K562 (cell line): ENCODE measurements around the gene SFXN5. TPM values are rescaled to one million over a fixed set of nuclear protein-coding genes. Genes with fewer than 3 reads are reported as not detected.

Experiments
- ATAC-seq: fragments of 200-7000 bp; cut with Tn5 transposase; 3 replicates; pipeline ENCODE4 v1.9.1; 2020; ENCODE audit warnings: moderate library complexity
- BruUV-seq: library from RNA; stranded (reverse); fragments of 400-500 nt; replicated peaks from 2 replicates; lab custom pipeline; 2021; lab: Mats Ljungman, UMichigan
- CTCF ChIA-PET: fragments of 300-600 bp; formaldehyde crosslinking; extraction: SDS; loops from one replicate; lab custom pipeline; 2021; ENCODE audit warnings: low intra/inter-chr PET ratio; lab: Yijun Ruan, JAX
- POLR2A ChIA-PET: fragments of 300-600, 350-650 bp; sonication (Branson Sonifier 250); formaldehyde crosslinking; extraction: SDS; loops from one replicate; lab custom pipeline; 2021; ENCODE audit warnings: antibody characterized with exemption, inconsistent platforms; lab: Yijun Ruan, JAX
- DNase-seq, 4 experiments: peaks; one replicate each; pipeline versions ENCODE4 v3.0.0 to v3.0.0-alpha.2; 2011 to 2018; ENCODE audit warnings: low spot score in 3 of 4, mixed read lengths in 3 of 4; ENCODE audit errors: extremely low read depth in 1 of 4
- FAIRE-seq: peaks from 2 replicates; lab custom pipeline; 2011; peaks lifted over from hg19 to GRCh38; lab: Jason Lieb, UNC
- H2AFZ ChIP-seq: 2 replicates; pipeline ENCODE4 v1.6.0; 2011; ENCODE audit warnings: low read depth, low read length, control low read depth, inconsistent platforms
- H3K27ac ChIP-seq: fragments of 200-600 bp; 3 replicates; pipeline ENCODE4 v1.8.0; 2011; ENCODE audit warnings: low read depth, mild to moderate bottlenecking, control low read depth, inconsistent platforms, low read length, moderate library complexity, mixed read lengths; ENCODE audit errors: extremely low read depth
- H3K27me3 ChIP-seq, 2 experiments: fragments of 300-600 bp in 1 of 2; 2 replicates in 1 of 2; 3 replicates in 1 of 2; pipeline versions ENCODE4 v1.6.0 to v1.8.0; 2011; ENCODE audit warnings: inconsistent platforms in 2 of 2, low read length in 2 of 2, mild to moderate bottlenecking in 1 of 2, mixed read lengths in 1 of 2, moderate library complexity in 1 of 2; ENCODE audit not compliant: control insufficient read depth in 2 of 2, insufficient read depth in 2 of 2
- H3K36me3 ChIP-seq: fragments of 300-600 bp; 3 replicates; pipeline ENCODE4 v1.8.0; 2011; ENCODE audit warnings: mild to moderate bottlenecking, low read length, inconsistent platforms; ENCODE audit not compliant: control insufficient read depth, insufficient read depth
- H3K4me1 ChIP-seq, 2 experiments: fragments of 200-600 bp in 1 of 2; replicated peaks in 1 of 2; 2 replicates in 1 of 2; 3 replicates in 1 of 2; pipeline versions ENCODE4 v1.5.1 to v1.8.0; 2011; ENCODE audit warnings: inconsistent platforms in 2 of 2, low read length in 2 of 2, mild to moderate bottlenecking in 1 of 2, mixed read lengths in 1 of 2, moderate library complexity in 1 of 2; ENCODE audit not compliant: control insufficient read depth in 2 of 2, insufficient read depth in 2 of 2
- H3K4me2 ChIP-seq: 2 replicates; pipeline ENCODE4 v1.6.1; 2011; ENCODE audit warnings: low read length, control low read depth, inconsistent platforms, mixed read lengths; ENCODE audit not compliant: insufficient read depth
- H3K4me3 ChIP-seq: fragments of 200-600 bp; sonication (generic), shearing (Covaris generic); 2 replicates; pipeline ENCODE4 v1.5.1; 2016; ENCODE audit warnings: control low read depth, inconsistent platforms
- H3K79me2 ChIP-seq: fragments of 200-600 bp; 3 replicates; pipeline ENCODE4 v1.8.0; 2011; ENCODE audit warnings: low read length, inconsistent platforms; ENCODE audit not compliant: control insufficient read depth, insufficient read depth
- H3K9ac ChIP-seq, 2 experiments: 2 replicates each; pipeline versions ENCODE4 v1.6.0 to v1.6.1; 2011; ENCODE audit warnings: low read depth in 2 of 2, low read length in 2 of 2, control low read depth in 1 of 2, inconsistent platforms in 1 of 2, mild to moderate bottlenecking in 1 of 2, mixed read lengths in 1 of 2; ENCODE audit not compliant: insufficient read depth in 1 of 2
- H3K9me1 ChIP-seq: one replicate; pipeline ENCODE4 v1.6.0; 2011; ENCODE audit warnings: inconsistent platforms, mild to moderate bottlenecking, low read length, moderate library complexity; ENCODE audit not compliant: control insufficient read depth, insufficient read depth
- H3K9me3 ChIP-seq: replicated peaks from 2 replicates; pipeline ENCODE4 v1.5.1; 2011; ENCODE audit warnings: low read depth, low read length, inconsistent platforms; ENCODE audit not compliant: control insufficient read depth, insufficient read depth
- H4K20me1 ChIP-seq: replicated peaks from 2 replicates; pipeline ENCODE4 v1.6.1; 2011; ENCODE audit warnings: low read length, inconsistent platforms, mixed read lengths; ENCODE audit not compliant: control insufficient read depth, insufficient read depth
- PHF20 ChIP-seq: fragments of 450-650 bp; IDR thresholded peaks from 2 replicates; pipeline ENCODE4 v1.6.1; 2018; ENCODE audit not compliant: partially characterized antibody
- PHF21A ChIP-seq: fragments of 450-650 bp; IDR thresholded peaks from 2 replicates; pipeline ENCODE4 v1.6.1; 2017; ENCODE audit warnings: low read depth, borderline replicate concordance
- WGBS: fragments of 100-300 bp; shearing (Covaris generic); methylation state at CpG from one replicate; pipeline ENCODE4 v1.1.6; 2016; ENCODE audit warnings: low coverage, mixed read lengths; ENCODE audit not compliant: insufficient coverage; ENCODE audit errors: missing lambda C conversion rate; 5-methylcytosine and 5-hydroxymethylcytosine counted together
- in situ Hi-C: fragments of 300-500 bp; cut with MboI; formaldehyde crosslinking; loops from 4 replicates; pipeline ENCODE4 v1.15.0; 2018; ENCODE audit warnings: inconsistent platforms, mixed read lengths
- intact Hi-C: fragments of 100-400 bp; cut with micrococcal nuclease; formaldehyde crosslinking; loops from 2 replicates; pipeline ENCODE4 v1.14.2; 2022
- polyA plus RNA-seq, 8 experiments: library from polyadenylated mRNA; depleted of rRNA in 4 of 8; stranded (reverse) in 5 of 8; unstranded in 3 of 8; fragments of >200 nt; fragmentation: Nextera tagmentation in 2 of 8; fragmentation: Illumina TruSeq in 1 of 8; extraction: Ambion mirVana in 2 of 8; extraction: Trizol in 1 of 8; gene quantifications; 2 replicates each; pipeline versions ENCODE4 v1.2.1 to v1.2.3, GENCODE V29; 2011 to 2014; ENCODE audit warnings: inconsistent platforms in 1 of 8, missing spikeins in 1 of 8
- total RNA-seq, 7 experiments: library from RNA; depleted of rRNA in 6 of 7; stranded (reverse); fragments of >200 nt in 6 of 7; fragmentation: Illumina TruSeq in 2 of 7; extraction: Trizol in 2 of 7; gene quantifications; 2 replicates each; pipeline versions ENCODE4 v1.2.1 to v1.2.3, GENCODE V29; 2011 to 2021; ENCODE audit warnings: low replicate concordance in 1 of 7
- TF ChIP-seq, protein P1 (sequence below): IDR thresholded peaks from 2 replicates; pipeline ENCODE4 v1.6.1; 2014; ENCODE audit warnings: antibody characterized with exemption
- TF ChIP-seq, protein P2 (sequence below), 2 experiments: fragments of 450-650 bp; IDR thresholded peaks; 2 replicates each; pipeline ENCODE4 v1.6.1; 2016

Gene SFXN5
- total and polyA plus RNA-seq, 9 of the 15 experiments (the other 6 are each of a cell fraction or from before 2014, with no cell fraction given) = 8.3 to 22.6 (median 16.0) TPM

DNA sequence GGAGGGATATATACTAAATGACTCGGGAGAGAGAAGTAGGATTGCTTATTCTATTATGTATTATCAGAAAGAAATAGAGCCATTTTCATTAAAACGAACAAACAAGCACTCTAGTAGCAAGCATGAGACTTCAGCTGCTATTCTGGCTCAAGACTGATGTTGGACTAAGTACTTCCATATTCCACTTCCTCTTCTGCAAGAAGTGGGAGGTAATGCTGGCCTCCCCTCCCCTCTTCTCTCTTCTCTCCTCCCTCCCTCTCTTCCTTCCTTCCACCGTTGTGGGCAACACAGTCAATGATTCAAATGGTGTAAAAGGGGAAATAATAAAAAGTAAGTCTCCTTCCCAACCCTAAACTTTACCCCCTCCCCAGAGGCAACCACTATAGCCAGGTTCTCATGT lies 91.6 kb downstream of the SFXN5 start (continued):
- TF ChIP-seq, protein P1, sequence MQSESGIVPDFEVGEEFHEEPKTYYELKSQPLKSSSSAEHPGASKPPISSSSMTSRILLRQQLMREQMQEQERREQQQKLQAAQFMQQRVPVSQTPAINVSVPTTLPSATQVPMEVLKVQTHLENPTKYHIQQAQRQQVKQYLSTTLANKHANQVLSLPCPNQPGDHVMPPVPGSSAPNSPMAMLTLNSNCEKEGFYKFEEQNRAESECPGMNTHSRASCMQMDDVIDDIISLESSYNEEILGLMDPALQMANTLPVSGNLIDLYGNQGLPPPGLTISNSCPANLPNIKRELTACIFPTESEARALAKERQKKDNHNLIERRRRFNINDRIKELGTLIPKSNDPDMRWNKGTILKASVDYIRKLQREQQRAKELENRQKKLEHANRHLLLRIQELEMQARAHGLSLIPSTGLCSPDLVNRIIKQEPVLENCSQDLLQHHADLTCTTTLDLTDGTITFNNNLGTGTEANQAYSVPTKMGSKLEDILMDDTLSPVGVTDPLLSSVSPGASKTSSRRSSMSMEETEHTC = no peak
- TF ChIP-seq, protein P2, sequence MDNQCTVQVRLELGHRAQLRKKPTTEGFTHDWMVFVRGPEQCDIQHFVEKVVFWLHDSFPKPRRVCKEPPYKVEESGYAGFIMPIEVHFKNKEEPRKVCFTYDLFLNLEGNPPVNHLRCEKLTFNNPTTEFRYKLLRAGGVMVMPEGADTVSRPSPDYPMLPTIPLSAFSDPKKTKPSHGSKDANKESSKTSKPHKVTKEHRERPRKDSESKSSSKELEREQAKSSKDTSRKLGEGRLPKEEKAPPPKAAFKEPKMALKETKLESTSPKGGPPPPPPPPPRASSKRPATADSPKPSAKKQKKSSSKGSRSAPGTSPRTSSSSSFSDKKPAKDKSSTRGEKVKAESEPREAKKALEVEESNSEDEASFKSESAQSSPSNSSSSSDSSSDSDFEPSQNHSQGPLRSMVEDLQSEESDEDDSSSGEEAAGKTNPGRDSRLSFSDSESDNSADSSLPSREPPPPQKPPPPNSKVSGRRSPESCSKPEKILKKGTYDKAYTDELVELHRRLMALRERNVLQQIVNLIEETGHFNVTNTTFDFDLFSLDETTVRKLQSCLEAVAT (IDR thresholded peaks at IDR 0.05) = no peak

- Histone ChIP-seq H4K20me1 (peaks cover 14% of the 10 kb centered on the region; the same call in 1 of the 2 replicates), H3K4me2 (no peak overlapping the region), H3K4me3 (no peak overlapping the region), H3K79me2 (no peaks in the 10 kb centered on the region)
- BruUV-seq = no TSS peak
- no peak for DNase-seq
- TF ChIP-seq PHF20 = no peak
- TF ChIP-seq PHF21A = no peak
- TF ChIP-seq, all 486 proteins: peak for 0
- Histone ChIP-seq H3K27ac (no peak overlapping the region), H3K9ac (no peak overlapping the region), H2AFZ (no peak overlapping the region), H3K9me3 (no peaks in the 10 kb centered on the region), H3K9me1 (no peaks in the 10 kb centered on the region), H3K4me1 (peaks cover 0 to 5% of the 10 kb centered on the region in 2 experiments; a peak in 1 of 5 replicates), H3K27me3 (no peaks in the 10 kb centered on the region), H3K36me3 (no peaks in the 10 kb centered on the region)
- in situ Hi-C loops (no loop called here), intact Hi-C loops (no loop called here)
- POLR2A ChIA-PET = interaction anchor here (0.9 kb wide), 1 partner anchor 10 kb away, joined by 4 read pairs; no protein-coding TSS in a partner anchor
- no peak for ATAC-seq
- CTCF ChIA-PET = interaction anchor here (2.4 kb wide), 1 partner anchor 82 kb away, joined by 16 read pairs; no protein-coding TSS in a partner anchor
- FAIRE-seq = no peak
- 60% methylated on average over 2 of the region's 3 CpGs for WGBS
Observed at GRCh38 chr2:72975017-72975416, 96.5 kb downstream of the SFXN5 start.
